HepG2 (cell line): ENCODE data around the gene PMVK. TPM values are rescaled to one million over a fixed set of nuclear protein-coding genes. Genes with fewer than 3 reads are reported as not detected.

Experiments used
- ARID3A ChIP-seq: IDR thresholded peaks from 2 replicates; pipeline ENCODE4 v1.6.1; 2012; ENCODE audit warnings: low read depth, low read length, improper control_type of control experiment
- ELF1 ChIP-seq: sonication (generic); formaldehyde crosslinking; IDR thresholded peaks from 2 replicates; pipeline ENCODE4 v1.4.0; 2020; ENCODE audit warnings: missing genetic modification reagents
- HCFC1 ChIP-seq: fragments of 150-350 bp; IDR thresholded peaks from 2 replicates; pipeline ENCODE4 v1.6.1; 2014; ENCODE audit warnings: low read depth, low read length
- LCORL ChIP-seq, 2 experiments: fragments of 450-650 bp in 1 of 2; sonication (generic) in 1 of 2; formaldehyde crosslinking in 1 of 2; IDR thresholded peaks; 2 replicates each; pipeline versions ENCODE4 v1.5.0 to v1.6.1; 2017 to 2020; ENCODE audit warnings: antibody characterized with exemption in 1 of 2, missing genetic modification reagents in 1 of 2
- NR2C2 ChIP-seq: sonication (generic); formaldehyde crosslinking; IDR thresholded peaks from 2 replicates; pipeline ENCODE4 v1.4.0; 2020; ENCODE audit warnings: missing genetic modification reagents, mild to moderate bottlenecking, moderate library complexity, borderline replicate concordance
- NR2F2 ChIP-seq: IDR thresholded peaks from 2 replicates; pipeline ENCODE4 v1.6.1; 2012; ENCODE audit warnings: low read depth, inconsistent platforms, borderline replicate concordance
- RERE ChIP-seq: IDR thresholded peaks from 2 replicates; pipeline ENCODE4 v1.6.1; 2016; ENCODE audit warnings: low read depth, missing genetic modification reagents, missing compliant biosample characterization
- ZBTB10 ChIP-seq: sonication (generic); formaldehyde crosslinking; IDR thresholded peaks from 2 replicates; pipeline ENCODE4 v1.4.0; 2020; ENCODE audit warnings: missing genetic modification reagents, borderline replicate concordance
- ZFP36L2 ChIP-seq: sonication (generic); formaldehyde crosslinking; IDR thresholded peaks from 2 replicates; pipeline ENCODE4 v1.4.0; 2020; ENCODE audit warnings: missing genetic modification reagents
- ZNF10 ChIP-seq: sonication (generic); formaldehyde crosslinking; IDR thresholded peaks from 2 replicates; pipeline ENCODE4 v1.4.0; 2020; ENCODE audit warnings: mild to moderate bottlenecking, low read depth, missing genetic modification reagents, borderline replicate concordance
- ZNF598 ChIP-seq: sonication (generic); formaldehyde crosslinking; IDR thresholded peaks from 2 replicates; pipeline ENCODE4 v1.5.1; 2020; ENCODE audit warnings: mild to moderate bottlenecking, missing genetic modification reagents, borderline replicate concordance
- ZNF879 ChIP-seq: sonication (generic); formaldehyde crosslinking; IDR thresholded peaks from 2 replicates; pipeline ENCODE4 v1.8.1; 2023; ENCODE audit warnings: missing genetic modification reagents
- polyA plus RNA-seq, 8 experiments: library from polyadenylated mRNA; depleted of rRNA in 3 of 8; stranded (reverse) in 7 of 8; unstranded in 1 of 8; fragments of >200 nt; fragmentation: Illumina TruSeq in 4 of 8; extraction: Trizol in 4 of 8; gene quantifications; 2 replicates each; pipeline versions ENCODE4 v1.2.1 to v1.2.3, GENCODE V29; 2011 to 2016; ENCODE audit warnings: low read depth in 4 of 8, missing spikeins in 1 of 8, mixed read lengths in 1 of 8; ENCODE audit not compliant: insufficient read depth in 1 of 8
- total RNA-seq, 5 experiments: library from RNA; depleted of rRNA; stranded (reverse); fragments of >200 nt; fragmentation: Illumina TruSeq; extraction: Trizol; gene quantifications; 2 replicates each; pipeline ENCODE4 v1.2.3, GENCODE V29; 2016; ENCODE audit warnings: low read depth in 1 of 5
- TF ChIP-seq, protein P1 (sequence below): sonication (generic); formaldehyde crosslinking; IDR thresholded peaks from 2 replicates; pipeline ENCODE4 v1.9.0; 2022; ENCODE audit warnings: missing genetic modification reagents, mild to moderate bottlenecking, borderline replicate concordance
- TF ChIP-seq, protein P2 (sequence below): sonication (generic); formaldehyde crosslinking; IDR thresholded peaks from 2 replicates; pipeline ENCODE4 v1.4.0; 2020; ENCODE audit warnings: missing genetic modification reagents, mild to moderate bottlenecking, borderline replicate concordance

The PMVK gene
- total and polyA plus RNA-seq, 2 of the 13 experiments (the other 11 are each of a cell fraction or from before 2014, with no cell fraction given), result 3.9 to 12.6 TPM

DNA sequence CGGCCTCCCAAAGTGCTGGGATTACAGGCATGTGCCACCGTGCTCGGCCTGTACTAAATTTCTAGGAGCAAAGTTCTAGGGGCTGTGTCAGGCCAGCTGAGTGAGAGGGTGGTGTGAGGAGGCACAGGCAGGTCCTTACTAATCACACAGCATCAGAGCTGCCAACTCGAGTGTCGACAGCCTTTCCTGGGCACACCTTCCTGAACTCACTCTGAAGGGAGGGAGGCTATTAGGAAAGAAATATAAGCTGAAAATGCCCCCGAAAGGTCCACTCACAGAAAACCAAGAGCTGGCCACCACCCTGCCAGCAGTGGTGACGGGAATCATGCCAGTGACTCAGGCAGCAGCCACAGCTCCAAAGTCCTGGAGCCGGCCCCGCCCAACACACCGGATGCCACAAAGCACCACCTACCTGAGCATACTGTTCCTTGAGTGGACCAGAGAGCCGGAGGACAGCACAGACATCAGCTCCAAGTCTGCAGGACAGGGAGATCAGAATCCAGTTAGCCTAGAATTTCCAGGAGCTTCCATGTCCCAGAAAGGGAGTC is 4.5 kb downstream of the PMVK start (continued):
- TF ChIP-seq ARID3A (no peak), LCORL (IDR thresholded peaks at IDR 0.05) (no peak), LCORL (CRISPR knock-in tag; IDR thresholded peaks at IDR 0.05) (peak; percentile 73; the same call in 1 of the 2 replicates), ZNF598 (peak; percentile 78; the same call in 1 of the 2 replicates), ZNF10 (CRISPR knock-in tag) (no peak), ELF1 (CRISPR knock-in tag) (peak; percentile 20; the same call in 1 of the 2 replicates), NR2F2 (no peak), HCFC1 (no peak), RERE (CRISPR knock-in tag) (no peak), NR2C2 (CRISPR knock-in tag) (no peak), ZNF879 (no peak), ZBTB10 (CRISPR knock-in tag) (no peak), ZFP36L2 (CRISPR knock-in tag) (no peak)
- TF ChIP-seq, protein P1, sequence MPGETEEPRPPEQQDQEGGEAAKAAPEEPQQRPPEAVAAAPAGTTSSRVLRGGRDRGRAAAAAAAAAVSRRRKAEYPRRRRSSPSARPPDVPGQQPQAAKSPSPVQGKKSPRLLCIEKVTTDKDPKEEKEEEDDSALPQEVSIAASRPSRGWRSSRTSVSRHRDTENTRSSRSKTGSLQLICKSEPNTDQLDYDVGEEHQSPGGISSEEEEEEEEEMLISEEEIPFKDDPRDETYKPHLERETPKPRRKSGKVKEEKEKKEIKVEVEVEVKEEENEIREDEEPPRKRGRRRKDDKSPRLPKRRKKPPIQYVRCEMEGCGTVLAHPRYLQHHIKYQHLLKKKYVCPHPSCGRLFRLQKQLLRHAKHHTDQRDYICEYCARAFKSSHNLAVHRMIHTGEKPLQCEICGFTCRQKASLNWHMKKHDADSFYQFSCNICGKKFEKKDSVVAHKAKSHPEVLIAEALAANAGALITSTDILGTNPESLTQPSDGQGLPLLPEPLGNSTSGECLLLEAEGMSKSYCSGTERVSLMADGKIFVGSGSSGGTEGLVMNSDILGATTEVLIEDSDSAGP (CRISPR knock-in tag), result peak; percentile 46; the same call in 1 of the 2 replicates
- TF ChIP-seq, protein P2, sequence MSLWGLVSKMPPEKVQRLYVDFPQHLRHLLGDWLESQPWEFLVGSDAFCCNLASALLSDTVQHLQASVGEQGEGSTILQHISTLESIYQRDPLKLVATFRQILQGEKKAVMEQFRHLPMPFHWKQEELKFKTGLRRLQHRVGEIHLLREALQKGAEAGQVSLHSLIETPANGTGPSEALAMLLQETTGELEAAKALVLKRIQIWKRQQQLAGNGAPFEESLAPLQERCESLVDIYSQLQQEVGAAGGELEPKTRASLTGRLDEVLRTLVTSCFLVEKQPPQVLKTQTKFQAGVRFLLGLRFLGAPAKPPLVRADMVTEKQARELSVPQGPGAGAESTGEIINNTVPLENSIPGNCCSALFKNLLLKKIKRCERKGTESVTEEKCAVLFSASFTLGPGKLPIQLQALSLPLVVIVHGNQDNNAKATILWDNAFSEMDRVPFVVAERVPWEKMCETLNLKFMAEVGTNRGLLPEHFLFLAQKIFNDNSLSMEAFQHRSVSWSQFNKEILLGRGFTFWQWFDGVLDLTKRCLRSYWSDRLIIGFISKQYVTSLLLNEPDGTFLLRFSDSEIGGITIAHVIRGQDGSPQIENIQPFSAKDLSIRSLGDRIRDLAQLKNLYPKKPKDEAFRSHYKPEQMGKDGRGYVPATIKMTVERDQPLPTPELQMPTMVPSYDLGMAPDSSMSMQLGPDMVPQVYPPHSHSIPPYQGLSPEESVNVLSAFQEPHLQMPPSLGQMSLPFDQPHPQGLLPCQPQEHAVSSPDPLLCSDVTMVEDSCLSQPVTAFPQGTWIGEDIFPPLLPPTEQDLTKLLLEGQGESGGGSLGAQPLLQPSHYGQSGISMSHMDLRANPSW (CRISPR knock-in tag), result no peak
